PFSK-1 (cell line): Measurements from ENCODE around the gene EHD3.

ENCODE experiments used
- FOXP2 ChIP-seq: optimal IDR thresholded peaks from 2 replicates; pipeline ENCODE3; 2011; ENCODE audit warnings: borderline replicate concordance, control low read depth, inconsistent platforms; ENCODE audit not compliant: insufficient read depth; ENCODE audit errors: extremely low read length, extremely low read depth
- POLR2AphosphoS5 ChIP-seq: IDR thresholded peaks from 2 replicates; pipeline ENCODE4 v1.6.1; 2012; ENCODE audit warnings: low read depth, mild to moderate bottlenecking, control low read depth, low read length, moderate library complexity
- REST ChIP-seq, 2 experiments: IDR thresholded peaks; 2 replicates each; pipeline versions ENCODE4 v1.6.1 to v1.8.0; 2011 to 2012; ENCODE audit warnings: low read depth in 2 of 2, low read length in 2 of 2, control low read depth in 1 of 2, inconsistent platforms in 1 of 2, mild to moderate bottlenecking in 1 of 2, moderate library complexity in 1 of 2; ENCODE audit not compliant: insufficient read depth in 1 of 2
- SIN3A ChIP-seq: IDR thresholded peaks from 2 replicates; pipeline ENCODE4 v1.6.1; 2012; ENCODE audit warnings: mild to moderate bottlenecking, low read length, moderate library complexity, borderline replicate concordance; ENCODE audit not compliant: insufficient read depth
- TAF1 ChIP-seq: IDR thresholded peaks from 2 replicates; pipeline ENCODE4 v1.6.1; 2012; ENCODE audit warnings: low read length, control low read depth, borderline replicate concordance; ENCODE audit not compliant: insufficient read depth

DNA sequence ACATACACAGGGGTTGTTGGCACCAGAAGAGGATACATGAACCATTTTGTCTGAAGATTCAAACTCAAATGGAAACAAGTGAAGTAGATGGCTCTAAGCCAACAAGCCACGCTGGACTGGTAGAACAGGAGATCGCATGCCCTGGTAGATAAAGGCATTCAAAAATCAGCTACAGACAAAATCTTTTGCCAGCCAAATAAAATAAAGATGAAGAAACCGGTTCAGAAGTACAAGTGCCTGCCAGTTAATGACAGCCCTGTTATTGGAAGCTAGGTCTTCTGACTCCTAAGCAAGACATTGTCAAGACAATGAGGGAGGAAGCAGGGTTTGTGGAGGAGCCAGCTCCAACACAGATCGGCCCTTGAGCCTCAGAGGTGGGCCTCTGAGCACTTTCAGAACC, 52.3 kb downstream of the EHD3 start:
- TF ChIP-seq POLR2AphosphoS5 (no peak), TAF1 (no peak), SIN3A (no peak), FOXP2 (no peak), REST (IDR thresholded peaks at IDR 0.05; ENCODE audit: insufficient read depth in 1 of 2, low read depth in 2 of 2, low read length in 2 of 2) (no peak)
